ENCODE data around the gene ARID2.

GRCh38 chr12:45883187-45883586, 153.7 kb downstream of the ARID2 start:
- TF ChIP-seq, protein P1, sequence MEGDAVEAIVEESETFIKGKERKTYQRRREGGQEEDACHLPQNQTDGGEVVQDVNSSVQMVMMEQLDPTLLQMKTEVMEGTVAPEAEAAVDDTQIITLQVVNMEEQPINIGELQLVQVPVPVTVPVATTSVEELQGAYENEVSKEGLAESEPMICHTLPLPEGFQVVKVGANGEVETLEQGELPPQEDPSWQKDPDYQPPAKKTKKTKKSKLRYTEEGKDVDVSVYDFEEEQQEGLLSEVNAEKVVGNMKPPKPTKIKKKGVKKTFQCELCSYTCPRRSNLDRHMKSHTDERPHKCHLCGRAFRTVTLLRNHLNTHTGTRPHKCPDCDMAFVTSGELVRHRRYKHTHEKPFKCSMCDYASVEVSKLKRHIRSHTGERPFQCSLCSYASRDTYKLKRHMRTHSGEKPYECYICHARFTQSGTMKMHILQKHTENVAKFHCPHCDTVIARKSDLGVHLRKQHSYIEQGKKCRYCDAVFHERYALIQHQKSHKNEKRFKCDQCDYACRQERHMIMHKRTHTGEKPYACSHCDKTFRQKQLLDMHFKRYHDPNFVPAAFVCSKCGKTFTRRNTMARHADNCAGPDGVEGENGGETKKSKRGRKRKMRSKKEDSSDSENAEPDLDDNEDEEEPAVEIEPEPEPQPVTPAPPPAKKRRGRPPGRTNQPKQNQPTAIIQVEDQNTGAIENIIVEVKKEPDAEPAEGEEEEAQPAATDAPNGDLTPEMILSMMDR (IDR thresholded peaks at IDR 0.05): no peak
- TF ChIP-seq EZH2 (IDR thresholded peaks at IDR 0.05; ENCODE audit: borderline replicate concordance, insufficient read depth, low read depth, low read length, poor library complexity, severe bottlenecking): no peak

Data from B cell (primary cell).